Activated T-helper 2 cell treated with anti-CD3 and anti-CD28 coated beads, Interferon-gamma antibody, Interleukin-2, Interleukin-4, amounts not matched to agents 10 μg/mL and 5 μg/mL and 100 μg/mL, durations not matched to agents 14 hours and 24 hours and 36 hours (primary cell): Measurements from ENCODE around the gene TAAR9. TPM values are rescaled to one million over a fixed set of nuclear protein-coding genes. Genes with fewer than 3 reads are reported as not detected.
A peak's percentile ranks its signal among the peaks of the same experiment; 100 is the strongest.

ENCODE experiments used
- DNase-seq: peaks from one replicate; pipeline ENCODE4 v3.0.0; 2021; ENCODE audit warnings: low spot score
- H3K27ac Mint-ChIP-seq: one replicate; pipeline ENCODE4 v1.8.0; 2021; ENCODE audit warnings: mixed read lengths
- H3K27me3 Mint-ChIP-seq: one replicate; pipeline ENCODE4 v1.8.0; 2021; ENCODE audit warnings: low read depth, mixed read lengths
- H3K36me3 Mint-ChIP-seq: one replicate; pipeline ENCODE4 v1.8.0; 2021; ENCODE audit warnings: low read depth, mixed read lengths
- H3K4me1 Mint-ChIP-seq: one replicate; pipeline ENCODE4 v1.8.0; 2021; ENCODE audit warnings: low read depth, mixed read lengths
- H3K4me3 Mint-ChIP-seq: one replicate; pipeline ENCODE4 v1.8.0; 2021; ENCODE audit warnings: low read depth, mild to moderate bottlenecking, moderate library complexity, mixed read lengths
- H3K9me3 Mint-ChIP-seq: one replicate; pipeline ENCODE4 v1.8.0; 2021; ENCODE audit warnings: mixed read lengths
- intact Hi-C: fragments of 100-400 bp; cut with micrococcal nuclease; formaldehyde crosslinking; loops from one replicate; pipeline ENCODE4 v1.15.1; 2023
- total RNA-seq: library from RNA; stranded (reverse); gene quantifications from 2 replicates; pipeline ENCODE4 v1.2.3, GENCODE V29; 2022

Gene TAAR9, protein sequence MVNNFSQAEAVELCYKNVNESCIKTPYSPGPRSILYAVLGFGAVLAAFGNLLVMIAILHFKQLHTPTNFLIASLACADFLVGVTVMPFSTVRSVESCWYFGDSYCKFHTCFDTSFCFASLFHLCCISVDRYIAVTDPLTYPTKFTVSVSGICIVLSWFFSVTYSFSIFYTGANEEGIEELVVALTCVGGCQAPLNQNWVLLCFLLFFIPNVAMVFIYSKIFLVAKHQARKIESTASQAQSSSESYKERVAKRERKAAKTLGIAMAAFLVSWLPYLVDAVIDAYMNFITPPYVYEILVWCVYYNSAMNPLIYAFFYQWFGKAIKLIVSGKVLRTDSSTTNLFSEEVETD
- not detected in 2 replicates for total RNA-seq

DNA sequence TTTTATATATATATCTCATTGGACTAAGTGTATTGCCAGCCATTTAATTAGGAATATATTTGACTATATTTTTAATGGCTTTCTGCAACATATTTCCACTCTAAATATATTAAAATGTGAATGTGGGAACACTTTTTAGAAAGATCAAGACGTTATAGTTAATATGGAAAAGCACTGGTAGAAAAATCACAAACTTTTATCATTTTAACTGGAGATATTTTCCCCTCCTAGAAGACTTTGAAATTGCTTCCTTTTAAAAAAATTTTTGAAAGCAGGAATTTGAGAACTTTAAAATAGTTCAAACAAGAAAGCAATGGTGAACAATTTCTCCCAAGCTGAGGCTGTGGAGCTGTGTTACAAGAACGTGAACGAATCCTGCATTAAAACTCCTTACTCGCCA, at the start of gene TAAR9:
Gene TAAR9, plus strand, starts transcription at position 301 of the 400 bp plus-strand sequence. Its CDS starts 13 bp downstream, at position 314.
- intact Hi-C loops = no loop called here
- DNase-seq = no peak
- no peak within 1 kb of the TSS for H3K4me3 Mint-ChIP-seq

DNA sequence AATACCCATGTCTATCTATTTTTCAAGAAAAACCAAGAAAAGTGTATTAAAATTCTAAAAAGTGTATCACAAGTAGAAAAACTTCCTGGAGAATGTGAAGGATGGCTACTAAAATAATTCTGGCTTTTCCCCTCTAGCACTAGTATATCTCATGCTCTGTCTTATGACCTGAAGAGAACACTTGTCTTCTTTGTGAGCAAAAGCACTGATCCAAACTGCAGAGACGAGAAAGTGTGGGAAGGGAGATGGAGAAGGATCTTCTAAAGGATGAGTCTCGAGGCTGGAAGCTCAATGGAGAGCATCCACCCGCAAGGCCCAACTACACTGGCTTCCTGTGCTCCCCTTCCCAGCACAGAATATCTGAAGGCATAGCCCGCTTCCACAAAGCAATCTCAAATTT, 48.7 kb upstream of the TAAR9 start:
- intact Hi-C loops = loop anchor here (10.0 kb wide), 1 partner anchor 575 kb away; no protein-coding TSS in a partner anchor
- Mint-ChIP-seq H3K36me3 (peaks cover 9% of the 10 kb centered on the region), H3K27me3 (peaks cover 2% of the 10 kb centered on the region), H3K27ac (no peak overlapping the region), H3K4me1 (peaks cover 14% of the 10 kb centered on the region), H3K4me3 (no peak overlapping the region), H3K9me3 (peaks cover 6% of the 10 kb centered on the region)
- DNase-seq = no peak

More for the DNA sequence above, at the start of gene TAAR9:
- Mint-ChIP-seq H3K36me3 (no peaks in the 10 kb centered on the region), H3K9me3 (no peaks in the 10 kb centered on the region), H3K27ac (no peak within 1 kb of the TSS), H3K4me1 (no peaks in the 10 kb centered on the region), H3K27me3 (peaks cover 34% of the 10 kb centered on the region)

DNA sequence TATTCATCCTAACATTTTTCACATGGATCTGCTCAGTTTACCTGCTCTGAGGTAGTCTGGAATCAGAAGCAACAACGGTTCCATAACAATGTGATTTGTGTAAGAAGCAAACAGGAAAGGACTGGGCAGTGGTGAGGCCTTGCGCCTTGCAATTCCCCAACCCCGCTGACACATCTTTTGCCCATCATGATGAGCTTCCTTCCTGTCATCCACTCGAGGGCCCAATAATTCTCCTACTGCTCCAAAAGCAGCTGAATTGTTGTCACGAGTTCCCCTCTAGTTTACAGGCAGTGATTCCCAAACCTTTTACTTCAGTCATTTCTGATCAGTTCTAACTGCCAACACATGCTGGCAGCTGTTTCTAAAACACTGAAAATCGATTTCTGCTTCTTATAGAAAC, 48.1 kb upstream of the TAAR9 start:
- peaks cover 20% of the 10 kb centered on the region for H3K4me1 Mint-ChIP-seq
- no peak for DNase-seq
- no peak overlapping the region for H3K27ac Mint-ChIP-seq
- H3K4me3 Mint-ChIP-seq = no peak overlapping the region
- peaks cover 6% of the 10 kb centered on the region for H3K9me3 Mint-ChIP-seq
- no peaks in the 10 kb centered on the region for H3K27me3 Mint-ChIP-seq
- intact Hi-C loops = loop anchor here (10.0 kb wide), 2 partner anchors 125 to 805 kb away; no protein-coding TSS in a partner anchor
- H3K36me3 Mint-ChIP-seq = peaks cover 15% of the 10 kb centered on the region

DNA sequence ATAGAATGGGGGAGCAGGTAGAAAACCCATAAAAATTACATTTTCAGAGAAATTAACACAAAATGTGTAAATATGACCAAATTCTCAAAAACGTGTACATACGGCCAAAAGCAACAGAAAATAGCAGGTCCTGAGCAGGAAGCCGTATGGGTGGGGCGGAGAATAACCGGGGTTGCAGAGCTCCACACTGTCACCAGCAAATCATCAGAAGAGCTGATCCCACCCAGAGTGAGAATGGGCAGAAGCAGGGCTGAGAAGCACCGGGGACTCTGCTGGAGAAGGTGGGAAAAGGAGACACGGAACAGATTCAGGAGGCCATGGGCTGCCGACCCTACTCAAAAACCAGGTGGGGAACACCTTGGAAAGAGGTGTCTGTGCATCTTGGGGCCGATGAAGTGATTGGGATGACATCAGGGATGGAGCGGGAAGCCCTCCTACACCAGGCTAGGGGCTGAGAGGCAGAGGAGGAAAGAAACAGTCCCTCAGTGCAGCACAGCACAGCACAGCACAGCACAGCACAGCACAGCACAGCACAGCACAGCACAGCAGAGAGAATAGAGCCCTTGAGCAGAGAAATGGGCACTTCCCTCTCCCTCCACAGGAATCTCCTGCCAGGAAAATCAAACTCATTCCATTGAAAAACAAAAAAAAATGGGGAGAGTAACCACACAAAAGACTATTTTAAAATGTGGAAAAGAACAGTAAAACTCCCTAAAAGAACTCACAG, 47.4 kb upstream of the TAAR9 start:
- no peak for DNase-seq
- Mint-ChIP-seq H3K9me3 (peaks cover 6% of the 10 kb centered on the region), H3K4me1 (peaks cover 26% of the 10 kb centered on the region), H3K36me3 (peaks cover 15% of the 10 kb centered on the region), H3K4me3 (no peak overlapping the region), H3K27me3 (no peaks in the 10 kb centered on the region), H3K27ac (no peak overlapping the region)
- intact Hi-C loops = loop anchor here (10.0 kb wide), 2 partner anchors 126 to 806 kb away; no protein-coding TSS in a partner anchor

DNA sequence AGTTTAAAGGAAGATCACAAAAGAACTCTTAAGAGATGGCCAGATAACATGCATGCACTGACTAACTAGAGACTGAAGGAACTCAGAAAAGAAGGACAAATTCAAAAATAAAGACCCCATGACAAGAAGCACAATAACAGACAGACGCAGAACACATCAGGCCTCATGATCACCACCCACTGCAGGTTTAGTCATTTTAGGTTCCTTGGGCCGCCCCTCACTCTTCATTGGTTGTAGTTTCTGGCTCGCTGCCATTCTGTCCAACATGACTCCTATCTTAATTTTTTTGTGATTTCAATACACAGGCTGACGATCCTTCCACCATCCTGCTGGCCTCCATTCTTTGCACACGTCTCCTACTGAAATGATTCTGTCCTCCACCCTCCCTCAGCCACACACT, 46.8 kb upstream of the TAAR9 start:
- Mint-ChIP-seq H3K27ac (no peak overlapping the region), H3K4me3 (no peak overlapping the region), H3K9me3 (peaks cover 6% of the 10 kb centered on the region), H3K27me3 (no peaks in the 10 kb centered on the region), H3K36me3 (peaks cover 15% of the 10 kb centered on the region), H3K4me1 (peaks cover 32% of the 10 kb centered on the region)
- no peak for DNase-seq
- intact Hi-C loops = loop anchor here (10.0 kb wide), 2 partner anchors 127 to 807 kb away; no protein-coding TSS in a partner anchor

DNA sequence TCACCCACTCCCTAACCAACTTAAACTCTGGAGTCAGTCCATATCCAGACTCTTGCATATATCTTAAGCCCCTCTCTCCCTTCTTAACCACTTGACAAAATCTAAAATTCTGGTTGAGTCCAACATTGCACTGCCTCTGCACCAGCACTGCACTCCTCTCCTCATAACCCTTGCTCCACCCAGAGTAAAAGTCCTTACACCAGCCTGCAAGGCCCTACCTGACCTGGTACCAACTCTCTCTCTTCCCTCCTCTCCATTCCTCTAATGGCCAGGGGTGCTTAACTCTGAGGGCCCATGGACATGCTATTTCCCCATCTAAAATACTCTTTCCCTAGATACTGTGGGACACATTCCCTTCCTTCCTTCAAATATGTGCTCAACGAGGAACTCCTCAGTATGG, 46.2 kb upstream of the TAAR9 start:
- DNase-seq = no peak
- H3K27ac Mint-ChIP-seq = no peak overlapping the region
- peaks cover 36% of the 10 kb centered on the region for H3K4me1 Mint-ChIP-seq
- intact Hi-C loops = loop anchor here (10.0 kb wide), 2 partner anchors 127 to 807 kb away; no protein-coding TSS in a partner anchor
- peaks cover 15% of the 10 kb centered on the region for H3K36me3 Mint-ChIP-seq
- H3K9me3 Mint-ChIP-seq = peaks cover 6% of the 10 kb centered on the region
- H3K4me3 Mint-ChIP-seq = no peak overlapping the region
- no peaks in the 10 kb centered on the region for H3K27me3 Mint-ChIP-seq

DNA sequence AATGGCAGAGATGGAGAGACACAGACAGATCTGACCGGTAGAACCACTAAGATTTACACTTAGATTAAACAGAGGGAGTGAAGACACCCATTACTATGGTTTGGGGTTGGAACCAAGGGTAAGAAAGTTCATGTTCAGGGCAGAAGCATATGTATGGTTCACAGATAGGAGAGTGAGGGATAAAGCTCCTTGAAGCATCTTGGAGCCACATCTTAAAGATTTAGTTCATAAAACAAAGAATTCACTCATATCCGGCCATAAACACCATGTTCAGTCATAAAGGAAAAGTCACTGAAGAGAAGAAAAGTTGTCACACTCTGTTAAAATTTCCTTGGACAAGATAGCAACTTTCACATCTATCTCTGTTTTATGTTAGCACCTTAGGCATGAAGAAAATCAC, 43.1 kb upstream of the TAAR9 start:
- peak overlapping the region; percentile 1 for H3K27ac Mint-ChIP-seq
- H3K4me1 Mint-ChIP-seq = peaks cover 37% of the 10 kb centered on the region

DNA sequence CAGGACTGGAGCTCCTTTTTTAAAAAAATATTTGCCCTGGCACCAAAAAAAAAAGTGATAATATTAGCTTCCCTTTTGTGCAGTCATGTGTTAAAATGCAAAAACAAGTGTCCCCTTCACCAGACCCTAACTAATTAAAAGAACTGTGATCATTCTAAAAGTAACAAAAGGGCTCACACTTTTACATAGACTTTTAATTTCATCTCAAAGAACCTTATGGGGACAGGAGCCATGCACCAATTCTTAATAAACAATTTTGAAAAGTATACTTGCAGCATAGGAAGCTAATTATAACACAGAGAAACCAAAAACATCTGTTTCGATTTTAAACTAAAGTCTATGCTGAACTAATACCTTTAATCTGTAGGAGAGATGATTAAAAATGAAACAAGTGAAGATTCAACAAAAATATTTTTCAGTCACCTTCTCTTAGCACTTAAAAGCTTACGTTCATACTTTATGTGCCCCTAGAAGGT, 42.4 kb upstream of the TAAR9 start:
- Mint-ChIP-seq H3K27ac (no peak overlapping the region), H3K36me3 (peaks cover 35% of the 10 kb centered on the region), H3K4me1 (peaks cover 42% of the 10 kb centered on the region), H3K4me3 (peak overlapping the region; percentile 26), H3K27me3 (no peaks in the 10 kb centered on the region), H3K9me3 (peaks cover 6% of the 10 kb centered on the region)
- DNase-seq = no peak
- intact Hi-C loops = loop anchor here (10.0 kb wide), 2 partner anchors 131 to 811 kb away; no protein-coding TSS in a partner anchor

More for the DNA sequence above, 43.1 kb upstream of the TAAR9 start:
- Mint-ChIP-seq H3K27me3 (no peaks in the 10 kb centered on the region), H3K4me3 (no peak overlapping the region), H3K9me3 (peaks cover 6% of the 10 kb centered on the region), H3K36me3 (peaks cover 29% of the 10 kb centered on the region)
- DNase-seq = no peak
- intact Hi-C loops = loop anchor here (10.0 kb wide), 2 partner anchors 130 to 810 kb away; no protein-coding TSS in a partner anchor

DNA sequence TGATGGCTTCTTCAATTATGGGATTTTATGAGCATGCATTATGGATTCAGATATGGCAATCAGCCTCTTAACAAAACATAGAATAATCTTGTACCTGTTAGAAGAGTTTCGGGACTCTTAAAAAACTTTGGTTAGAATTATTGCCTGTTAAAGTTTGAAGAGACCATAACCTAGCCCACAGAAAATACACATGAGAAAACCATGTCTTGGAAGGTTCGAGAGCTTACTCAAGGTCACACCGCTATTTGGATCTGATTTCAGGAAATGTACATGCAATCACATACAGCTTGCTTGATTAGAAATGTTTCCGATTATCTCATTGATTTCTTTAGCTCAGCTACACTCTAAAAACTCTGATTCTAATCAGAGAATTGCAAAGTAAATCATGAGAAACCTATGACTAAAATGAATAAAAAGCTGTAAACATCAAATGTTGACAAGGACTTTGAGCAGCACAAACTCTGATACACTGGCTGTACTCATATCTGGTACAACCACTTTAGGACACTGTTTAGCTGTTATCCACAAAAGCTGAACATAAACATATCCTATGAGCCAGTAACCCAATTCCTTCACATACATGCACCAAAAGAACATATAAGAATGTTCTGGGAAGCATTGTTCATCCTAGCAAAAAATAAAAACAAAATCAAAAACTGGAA, 41.4 kb upstream of the TAAR9 start:
- Mint-ChIP-seq H3K4me1 (peaks cover 42% of the 10 kb centered on the region), H3K9me3 (peaks cover 6% of the 10 kb centered on the region), H3K27ac (no peak overlapping the region), H3K27me3 (no peaks in the 10 kb centered on the region), H3K4me3 (no peak overlapping the region), H3K36me3 (peaks cover 41% of the 10 kb centered on the region)
- intact Hi-C loops = loop anchor here (10.0 kb wide), 2 partner anchors 132 to 812 kb away; no protein-coding TSS in a partner anchor
- no peak for DNase-seq

DNA sequence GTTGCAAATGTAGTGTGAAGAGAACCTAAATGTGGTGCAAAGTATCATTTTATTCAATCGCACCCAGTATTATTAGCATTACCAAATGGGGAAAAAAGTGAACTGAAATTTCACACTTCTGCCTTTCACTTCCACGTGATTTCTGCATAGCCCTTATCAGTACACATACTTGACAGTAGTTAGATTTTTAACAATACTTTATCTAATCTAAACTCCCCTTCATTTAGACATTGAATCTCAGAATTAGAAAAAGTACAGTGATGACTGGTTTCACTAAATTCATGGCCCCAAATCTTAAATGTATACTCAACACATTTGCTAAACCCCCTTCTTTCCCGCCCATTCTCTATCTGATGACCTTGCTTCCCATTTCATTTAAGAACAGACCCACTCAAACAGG, 39.4 kb upstream of the TAAR9 start:
- Mint-ChIP-seq H3K36me3 (peaks cover 42% of the 10 kb centered on the region), H3K27ac (no peak overlapping the region), H3K9me3 (peaks cover 4% of the 10 kb centered on the region), H3K4me1 (peaks cover 42% of the 10 kb centered on the region), H3K4me3 (no peak overlapping the region), H3K27me3 (no peaks in the 10 kb centered on the region)
- DNase-seq = no peak
- intact Hi-C loops = loop anchor here (10.0 kb wide), 2 partner anchors 134 to 814 kb away; no protein-coding TSS in a partner anchor

DNA sequence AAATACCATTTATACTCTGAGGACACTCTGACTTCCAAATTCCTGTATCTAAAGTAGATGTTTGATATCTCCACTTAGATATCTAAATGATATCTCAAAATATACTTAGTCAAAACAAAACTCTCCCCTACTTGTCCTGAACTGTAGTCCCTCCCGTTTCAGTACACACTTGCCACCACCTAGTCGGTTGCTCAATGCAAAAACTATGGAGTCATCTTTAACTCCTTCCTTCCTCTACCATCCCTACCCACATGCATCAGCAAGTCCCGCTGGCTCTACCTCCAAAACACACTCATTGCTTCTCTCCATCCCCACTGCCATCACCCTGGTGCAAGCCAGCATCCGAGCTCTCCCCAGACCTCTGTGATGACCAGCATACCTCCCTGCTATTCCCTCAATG, 38.3 kb upstream of the TAAR9 start:
- Mint-ChIP-seq H3K27me3 (no peaks in the 10 kb centered on the region), H3K9me3 (no peaks in the 10 kb centered on the region), H3K36me3 (peaks cover 32% of the 10 kb centered on the region), H3K4me3 (no peak overlapping the region), H3K4me1 (peaks cover 37% of the 10 kb centered on the region), H3K27ac (no peak overlapping the region)
- intact Hi-C loops = loop anchor here (10.0 kb wide), 2 partner anchors 135 to 815 kb away; no protein-coding TSS in a partner anchor
- no peak for DNase-seq

DNA sequence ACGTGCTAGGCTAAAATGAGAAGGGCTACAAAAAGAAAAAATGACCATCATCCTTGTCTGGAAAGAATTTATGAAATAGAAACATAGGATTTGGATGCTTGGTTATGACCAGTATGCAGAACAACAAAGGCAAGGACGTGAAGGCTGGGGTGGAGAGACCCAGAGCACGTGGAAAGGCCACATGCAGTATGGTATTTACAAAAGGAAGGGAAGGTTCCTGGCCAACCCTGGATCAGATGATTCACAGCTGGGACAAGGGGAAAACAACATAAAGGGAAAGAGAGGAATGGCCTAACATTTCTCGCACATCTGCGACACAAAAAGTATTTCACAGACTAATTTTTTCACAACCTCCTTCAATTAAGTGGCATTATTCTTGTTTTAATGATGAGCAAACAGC, 33.3 kb upstream of the TAAR9 start:
- H3K4me3 Mint-ChIP-seq = no peak overlapping the region
- no peak for DNase-seq
- no peaks in the 10 kb centered on the region for H3K9me3 Mint-ChIP-seq
- peaks cover 24% of the 10 kb centered on the region for H3K36me3 Mint-ChIP-seq
- intact Hi-C loops = no loop called here
- H3K4me1 Mint-ChIP-seq = peaks cover 9% of the 10 kb centered on the region
- H3K27me3 Mint-ChIP-seq = no peaks in the 10 kb centered on the region
- H3K27ac Mint-ChIP-seq = no peak overlapping the region
